Esophagus muscularis mucosa (tissue), 4 donors: ENCODE measurements around the gene ANXA6. TPM values are rescaled to one million over a fixed set of nuclear protein-coding genes. Genes with fewer than 3 reads are reported as not detected.

Source experiments
- DNase-seq: peaks from one replicate; pipeline ENCODE4 v3.0.0-alpha.2; 2017; ENCODE audit errors: extremely low spot score
- H3K27ac ChIP-seq, 4 donors: fragments of 200-600 bp; sonication (generic); replicated peaks in 1 of 4; 1 replicate in 3 of 4; 2 replicates in 1 of 4; pipeline ENCODE4 v1.5.1; 2016 to 2019; ENCODE audit warnings: mild to moderate bottlenecking in 1 of 4
- H3K27me3 ChIP-seq, 4 donors: fragments of 200-600 bp; sonication (generic); one replicate each; pipeline versions ENCODE4 v1.5.1 to v1.6.0; 2016 to 2019
- H3K36me3 ChIP-seq, 4 donors: fragments of 200-600 bp; sonication (generic); one replicate each; pipeline ENCODE4 v1.5.1; 2016 to 2019
- H3K4me1 ChIP-seq, 4 donors: fragments of 200-600 bp; sonication (generic); one replicate each; pipeline ENCODE4 v1.5.1; 2016 to 2019
- H3K4me3 ChIP-seq, 4 donors: fragments of 200-600 bp; sonication (generic); 1 replicate in 2 of 4; 2 replicates in 2 of 4; pipeline ENCODE4 v1.5.1; 2016 to 2019; ENCODE audit warnings: mild to moderate bottlenecking in 4 of 4, moderate library complexity in 1 of 4
- H3K9me3 ChIP-seq, 4 donors: fragments of 200-600 bp; sonication (generic); 1 replicate in 3 of 4; 2 replicates in 1 of 4; pipeline ENCODE4 v1.5.1; 2016 to 2019
- EP300 ChIP-seq: sonication (generic); formaldehyde crosslinking; IDR thresholded peaks from one replicate; pipeline ENCODE4 v1.6.1; 2017; ENCODE audit warnings: antibody characterized with exemption
- POLR2A ChIP-seq: fragments of 450-650 bp; IDR thresholded peaks from one replicate; pipeline ENCODE4 v1.6.1; 2017; ENCODE audit warnings: antibody characterized with exemption, moderate library complexity, mild to moderate bottlenecking, low read depth
- POLR2AphosphoS5 ChIP-seq, 2 donors: sonication (generic); formaldehyde crosslinking; IDR thresholded peaks; one replicate each; pipeline ENCODE4 v1.6.1; 2017; ENCODE audit warnings: antibody characterized with exemption in 2 of 2
- WGBS: methylation state at CpG from one replicate; pipeline ENCODE4 v1.1.5; 2018; 5-methylcytosine and 5-hydroxymethylcytosine counted together
- intact Hi-C: fragments of 100-400 bp; cut with DNase I; formaldehyde crosslinking; loops from one replicate; pipeline ENCODE4 v1.15.1; 2023
- total RNA-seq, 4 donors: library from RNA; depleted of rRNA; stranded (reverse); fragments of >200 nt; gene quantifications; one replicate each; pipeline versions ENCODE4 v1.1.0 to v1.2.1, GENCODE V29; 2016
- TF ChIP-seq, protein P1 (sequence below), 3 experiments: fragments of 200-600 bp in 2 of 3; fragments of 450-650 bp in 1 of 3; sonication (generic) in 2 of 3; IDR thresholded peaks; one replicate each; pipeline ENCODE4 v1.5.1; 2017 to 2019; ENCODE audit warnings: antibody characterized with exemption in 3 of 3, mild to moderate bottlenecking in 2 of 3, moderate library complexity in 1 of 3

The ANXA6 gene
- total RNA-seq, 4 donors from 2014 or later = 232 to 442 (median 374) TPM

DNA sequence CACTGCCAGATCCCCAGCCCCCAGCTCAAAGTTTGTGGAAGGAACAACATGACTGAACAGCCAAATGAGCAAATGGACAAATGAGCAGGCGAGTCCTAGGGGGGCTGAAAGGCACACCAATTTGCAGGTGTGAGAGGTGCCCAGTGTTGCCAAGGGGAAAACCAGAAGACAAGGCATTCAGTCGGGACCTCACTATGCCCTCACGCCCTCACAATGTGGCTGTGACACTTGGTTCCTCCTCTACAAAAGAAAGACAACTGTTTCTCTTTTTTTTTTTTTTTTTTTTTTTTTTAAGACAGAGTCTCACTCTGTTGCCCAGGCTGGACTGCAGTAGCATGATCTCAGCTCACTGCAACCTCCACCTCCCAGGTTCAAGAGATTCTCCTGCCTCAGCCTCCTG is 104.7 kb downstream of the ANXA6 start:
- no peak for DNase-seq
- no peaks in the 10 kb centered on the region for H3K27me3 ChIP-seq
- intact Hi-C loops = loop anchor here (10.0 kb wide), 1 partner anchor 192 kb away; no protein-coding TSS in a partner anchor
- no peaks in the 10 kb centered on the region for H3K9me3 ChIP-seq
- H3K36me3 ChIP-seq = peaks cover 8 to 93% (median 85%) of the 10 kb centered on the region in 4 donors
- no peak overlapping the region for H3K4me3 ChIP-seq
- TF ChIP-seq EP300 (no peak), POLR2A (no peak), POLR2AphosphoS5 (IDR thresholded peaks at IDR 0.05) (no peak)
- TF ChIP-seq, protein P1, sequence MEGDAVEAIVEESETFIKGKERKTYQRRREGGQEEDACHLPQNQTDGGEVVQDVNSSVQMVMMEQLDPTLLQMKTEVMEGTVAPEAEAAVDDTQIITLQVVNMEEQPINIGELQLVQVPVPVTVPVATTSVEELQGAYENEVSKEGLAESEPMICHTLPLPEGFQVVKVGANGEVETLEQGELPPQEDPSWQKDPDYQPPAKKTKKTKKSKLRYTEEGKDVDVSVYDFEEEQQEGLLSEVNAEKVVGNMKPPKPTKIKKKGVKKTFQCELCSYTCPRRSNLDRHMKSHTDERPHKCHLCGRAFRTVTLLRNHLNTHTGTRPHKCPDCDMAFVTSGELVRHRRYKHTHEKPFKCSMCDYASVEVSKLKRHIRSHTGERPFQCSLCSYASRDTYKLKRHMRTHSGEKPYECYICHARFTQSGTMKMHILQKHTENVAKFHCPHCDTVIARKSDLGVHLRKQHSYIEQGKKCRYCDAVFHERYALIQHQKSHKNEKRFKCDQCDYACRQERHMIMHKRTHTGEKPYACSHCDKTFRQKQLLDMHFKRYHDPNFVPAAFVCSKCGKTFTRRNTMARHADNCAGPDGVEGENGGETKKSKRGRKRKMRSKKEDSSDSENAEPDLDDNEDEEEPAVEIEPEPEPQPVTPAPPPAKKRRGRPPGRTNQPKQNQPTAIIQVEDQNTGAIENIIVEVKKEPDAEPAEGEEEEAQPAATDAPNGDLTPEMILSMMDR (IDR thresholded peaks at IDR 0.05) = no peak
- H3K27ac ChIP-seq = no peak overlapping the region
- 74% methylated on average over 3 of the region's 3 CpGs for WGBS
- peaks cover 11 to 35% (median 27%) of the 10 kb centered on the region in 4 donors for H3K4me1 ChIP-seq

DNA sequence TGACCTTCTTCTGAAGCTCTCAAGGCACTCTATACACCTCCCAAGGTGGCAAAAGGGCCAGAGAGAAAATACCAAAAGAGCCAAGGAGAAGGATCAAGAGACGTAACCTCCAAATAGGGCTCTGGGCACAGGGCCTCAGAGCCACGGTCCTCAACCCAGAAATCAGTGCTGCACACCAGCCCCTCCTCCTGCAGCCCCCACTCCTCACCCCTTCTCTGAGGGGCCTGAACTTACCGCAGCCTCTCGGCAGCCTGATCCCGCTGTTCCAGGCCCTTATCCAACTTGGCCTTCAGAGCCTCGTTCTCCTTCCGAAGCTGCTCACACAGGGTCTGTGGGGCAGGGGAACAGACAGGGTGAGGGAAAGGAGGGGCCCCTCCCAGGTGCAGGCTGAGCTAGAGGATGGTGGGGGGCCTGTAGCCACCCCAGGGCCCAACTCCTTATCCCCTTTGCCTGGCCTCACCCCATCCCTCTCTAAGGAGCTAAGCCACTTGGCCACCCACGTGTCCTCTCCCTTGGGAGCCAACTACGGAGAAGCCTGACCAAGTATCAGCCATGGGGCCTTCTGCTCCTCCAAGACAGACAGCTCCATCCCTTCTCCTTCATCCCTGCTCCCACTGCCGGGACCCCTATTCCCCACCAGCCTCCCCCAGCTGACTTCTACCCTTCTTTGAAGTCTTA is 105.5 kb downstream of the ANXA6 start:
- 71% methylated on average over 5 of the region's 10 CpGs for WGBS
- peaks cover 11 to 43% (median 33%) of the 10 kb centered on the region in 4 donors for H3K4me1 ChIP-seq
- H3K36me3 ChIP-seq = peaks cover 8 to 93% (median 81%) of the 10 kb centered on the region in 4 donors
- no peak overlapping the region for H3K4me3 ChIP-seq
- intact Hi-C loops = loop anchor here (2.0 to 10.0 kb wide), 2 partner anchors 63 to 193 kb away; no protein-coding TSS in a partner anchor
- no peak for DNase-seq
- H3K27me3 ChIP-seq = no peaks in the 10 kb centered on the region
- TF ChIP-seq, protein P1 (IDR thresholded peaks at IDR 0.05) = no peak
- TF ChIP-seq POLR2AphosphoS5 (IDR thresholded peaks at IDR 0.05) = no peak
- TF ChIP-seq EP300 = no peak
- no peak for TF ChIP-seq POLR2A
- H3K27ac ChIP-seq = peak overlapping the region in 3 of 4 donors; percentile 32 to 52 (median 36)
- H3K9me3 ChIP-seq = no peaks in the 10 kb centered on the region

DNA sequence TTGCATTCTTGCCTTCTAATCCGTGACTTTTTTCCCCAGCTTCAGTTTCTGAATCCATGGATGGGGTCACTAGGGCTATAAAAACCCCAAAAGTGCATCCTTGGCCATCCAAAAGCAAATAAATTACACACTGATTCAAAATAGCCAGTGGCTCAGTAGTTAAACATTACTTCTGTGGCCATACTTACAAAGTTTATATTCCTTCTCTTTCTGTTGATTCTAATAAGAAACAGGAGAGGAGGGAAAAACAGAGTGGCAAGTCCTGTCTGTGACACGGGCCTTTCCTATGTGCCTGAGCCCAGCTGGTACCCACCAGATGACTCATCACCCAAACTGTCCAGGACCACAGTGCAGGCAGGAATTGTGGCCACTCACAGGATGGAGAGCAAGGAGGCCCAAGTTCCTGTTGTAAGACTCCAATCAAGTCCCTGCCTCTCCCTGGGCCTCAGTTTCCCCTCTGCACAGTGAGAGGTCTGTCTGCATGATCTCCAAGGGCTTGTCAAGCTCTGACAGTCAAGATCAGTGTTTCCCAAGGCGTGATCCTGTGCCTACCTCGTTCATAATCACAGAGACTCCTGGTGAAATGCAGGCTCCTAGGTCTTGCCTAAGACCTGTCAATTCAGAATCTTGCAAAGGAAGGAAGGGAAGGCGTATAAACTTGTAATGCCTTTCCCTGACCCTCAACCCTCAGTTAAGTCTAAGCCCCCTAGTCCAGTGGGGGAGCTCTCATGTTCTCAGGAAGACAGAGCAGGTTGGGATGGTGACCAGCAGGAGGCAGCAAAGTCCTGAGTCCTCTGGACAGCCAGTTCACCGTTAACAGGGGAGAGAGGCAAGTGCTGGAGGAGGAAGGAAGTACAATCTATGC is 106.3 kb downstream of the ANXA6 start:
- no peak for DNase-seq
- Histone ChIP-seq H3K27ac (peak overlapping the region in 3 of 4 donors; percentile 32 to 52 (median 36)), H3K4me1 (peaks cover 11 to 46% (median 35%) of the 10 kb centered on the region in 4 donors), H3K9me3 (no peaks in the 10 kb centered on the region), H3K36me3 (peaks cover under 1 to 93% (median 78%) of the 10 kb centered on the region in 4 donors), H3K27me3 (no peaks in the 10 kb centered on the region), H3K4me3 (no peak overlapping the region)
- intact Hi-C loops = loop anchor here (2.0 to 10.0 kb wide), 2 partner anchors 64 to 194 kb away; no protein-coding TSS in a partner anchor
- WGBS = 61% methylated on average over 6 of the region's 6 CpGs
- TF ChIP-seq, protein P1 (IDR thresholded peaks at IDR 0.05) = peak; percentile 83 to 91 (median 88)
- TF ChIP-seq EP300 (no peak), POLR2AphosphoS5 (IDR thresholded peaks at IDR 0.05) (peak in 1 of 2 donors; percentile 43)

Other genes with a start within 250 kb of the ANXA6 start
- gene GPX3, start 137.2 kb downstream of the ANXA6 start, total RNA-seq = 1,000 to 10,000 TPM; 1,165 to 3,724 (median 1,939) TPM
- gene TNIP1, start 76.7 kb downstream of the ANXA6 start, total RNA-seq = 100 to 1,000 TPM in 3 of 4 donors, 10 to 100 TPM in 1; 91.4 to 136 (median 114) TPM
- 100 to 1,000 TPM; 217 to 341 (median 285) TPM for gene CCDC69, start 66.3 kb upstream of the ANXA6 start, total RNA-seq
- 10 to 100 TPM; 28.3 to 32.0 (median 30.1) TPM for gene GM2A, start 95.4 kb upstream of the ANXA6 start, total RNA-seq
- not detected for gene SLC36A3, start 146.0 kb upstream of the ANXA6 start, total RNA-seq
- not detected for gene SLC36A2, start 189.8 kb upstream of the ANXA6 start, total RNA-seq